Measurements from ENCODE around the gene CABLES2.
"Not testable (repeated sequence)": the region's sequence is repeated elsewhere in the genome, so short reads cannot be mapped to it uniquely, and the experiment has no call there.

The CABLES2 gene

GRCh38 chr20:62436692-62437091 lies 29.6 kb upstream of the CABLES2 start:
- no peak for DNase-seq

- DNase-seq: no peak
Observed at GRCh38 chr20:62433658-62434497, 26.8 kb upstream of the CABLES2 start.

- no peak for DNase-seq
Observed at GRCh38 chr20:62430866-62431447, 23.9 kb upstream of the CABLES2 start.

- DNase-seq: no peak
Observed at GRCh38 chr20:62430311-62430853, 23.3 kb upstream of the CABLES2 start.

DNA sequence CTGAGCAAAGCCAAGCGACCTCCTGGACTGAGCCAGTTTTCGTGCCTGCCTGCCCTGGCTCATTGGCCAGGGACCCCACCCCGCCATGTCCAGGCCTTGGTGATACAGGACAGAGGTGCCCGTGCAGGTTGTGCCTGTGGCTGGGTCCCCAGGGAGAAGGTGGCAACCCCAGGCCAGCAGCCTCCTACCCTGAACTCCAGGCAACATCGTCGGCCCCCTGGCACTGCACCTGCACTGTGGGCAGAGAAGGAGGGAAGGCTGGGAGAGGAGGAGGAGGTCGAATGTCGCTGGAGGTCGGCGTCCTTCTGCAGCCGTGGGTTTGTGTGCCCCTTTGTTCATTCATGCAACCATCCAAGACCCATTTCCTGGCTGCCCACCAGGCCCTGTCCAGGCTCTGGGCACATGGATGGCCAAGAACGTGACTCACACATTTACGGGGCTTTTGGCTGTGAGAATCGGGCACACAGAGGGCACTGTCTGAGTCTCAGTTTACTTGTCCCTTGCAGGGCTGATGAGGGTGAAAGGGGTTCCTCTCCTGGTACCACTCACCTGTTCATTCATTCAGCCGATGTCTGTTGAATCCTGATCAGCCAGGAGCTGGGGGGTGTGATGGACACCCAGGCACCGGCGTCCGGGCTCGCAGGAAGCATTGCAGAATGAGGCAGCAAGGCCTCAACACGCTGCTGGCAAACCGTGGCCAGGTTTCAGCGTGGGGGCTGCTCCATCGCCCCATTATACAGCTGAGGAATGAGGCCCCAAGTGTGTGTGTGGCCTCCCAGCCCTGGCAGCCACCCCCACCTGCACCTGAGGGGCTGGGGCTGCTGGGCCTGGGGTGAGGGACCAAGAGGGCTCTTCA lies 22.6 kb upstream of the CABLES2 start:
- DNase-seq: no peak

DNA sequence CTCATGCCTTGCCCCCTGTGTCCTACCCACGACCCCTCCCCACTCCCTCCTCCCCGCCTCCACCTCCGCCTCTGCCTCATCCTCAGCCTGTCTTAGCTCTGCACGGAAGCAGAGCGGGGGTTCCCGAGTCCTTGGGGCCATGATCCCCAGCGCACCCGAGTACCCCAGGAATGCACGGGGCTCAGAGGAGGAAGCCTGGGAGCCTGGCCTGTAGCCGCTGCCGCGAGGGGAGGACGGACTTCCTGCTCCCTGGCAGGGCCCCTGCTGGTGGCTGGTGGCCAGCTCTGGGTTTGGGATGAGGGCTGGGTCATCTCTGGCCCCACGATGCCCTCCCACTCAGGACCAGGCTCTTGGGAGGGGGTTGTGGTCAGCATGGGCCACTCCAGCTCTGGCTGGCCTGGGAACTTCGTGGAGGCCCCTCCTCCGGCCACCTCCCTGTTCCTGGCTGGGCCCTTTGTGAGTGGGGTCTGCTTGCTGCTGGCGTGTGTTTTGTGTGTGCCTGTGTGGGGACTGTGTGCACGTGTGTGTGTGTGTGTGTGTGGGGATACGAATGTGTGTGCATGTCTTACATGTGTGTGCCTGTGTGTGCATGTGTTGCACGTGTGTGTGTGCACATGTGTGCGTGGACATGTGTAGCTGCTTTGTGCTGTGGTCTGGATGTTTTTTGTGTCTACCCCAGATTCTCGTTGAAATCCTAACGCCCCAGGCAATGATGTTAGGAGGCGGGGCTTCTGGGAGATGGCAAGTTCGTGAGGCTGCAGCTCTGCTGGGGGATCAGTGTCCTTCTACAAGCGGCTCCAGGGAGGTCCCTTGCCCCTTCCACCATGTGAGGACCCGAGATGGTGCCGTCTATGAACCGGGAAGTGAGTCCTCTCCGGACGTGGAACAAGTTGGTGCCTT lies 21.6 kb upstream of the CABLES2 start:
- no peak for DNase-seq

GRCh38 chr20:62428002-62428372 lies 20.9 kb upstream of the CABLES2 start:
- DNase-seq: no peak

DNA sequence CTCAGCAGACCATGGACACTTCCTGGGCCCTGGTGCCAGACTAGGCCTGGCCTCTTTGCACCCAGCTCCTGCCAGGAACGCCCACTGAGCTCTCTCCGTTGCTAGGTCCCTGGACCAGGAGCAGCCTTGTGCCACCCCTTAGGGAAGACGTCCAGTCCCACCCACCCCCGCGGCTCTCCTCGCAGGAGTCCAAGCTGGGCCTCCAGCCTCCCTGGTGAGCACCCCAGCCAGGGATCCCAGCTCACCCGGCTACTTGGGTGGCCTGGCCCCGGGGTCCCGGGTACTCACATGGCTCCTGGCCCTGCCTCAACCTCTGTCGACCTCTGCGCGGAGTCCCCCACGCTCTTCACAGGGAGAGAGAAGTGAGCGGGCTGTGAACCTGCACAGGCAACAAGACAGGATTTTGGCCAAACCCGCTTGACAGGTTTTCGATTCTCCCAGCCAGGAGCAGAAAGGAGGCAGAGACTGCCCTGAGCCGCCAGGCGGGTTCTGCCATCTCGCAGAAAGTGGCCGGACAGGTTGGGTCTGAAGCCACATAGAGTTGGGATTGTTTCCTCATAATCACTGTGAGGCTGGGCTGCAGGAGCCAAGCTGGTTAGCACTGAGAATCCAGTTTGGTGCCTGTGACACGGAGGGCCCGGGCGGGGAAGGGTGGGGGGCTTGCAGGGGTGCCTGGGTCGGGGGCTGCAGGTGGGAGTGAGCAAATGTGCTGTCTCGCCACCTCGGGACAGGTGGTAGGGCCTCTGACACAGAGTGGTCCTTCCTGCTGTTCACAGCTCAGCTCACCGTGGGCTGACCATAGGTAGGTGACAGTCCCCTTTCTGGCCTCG lies 20.3 kb upstream of the CABLES2 start, which contains the start of gene RBBP8NL:
RBBP8NL (minus strand) TSS at position 368 of the 830 bp plus-strand sequence. CDS start 7,892 bp downstream, outside the sequence.
- no peak for DNase-seq

DNA sequence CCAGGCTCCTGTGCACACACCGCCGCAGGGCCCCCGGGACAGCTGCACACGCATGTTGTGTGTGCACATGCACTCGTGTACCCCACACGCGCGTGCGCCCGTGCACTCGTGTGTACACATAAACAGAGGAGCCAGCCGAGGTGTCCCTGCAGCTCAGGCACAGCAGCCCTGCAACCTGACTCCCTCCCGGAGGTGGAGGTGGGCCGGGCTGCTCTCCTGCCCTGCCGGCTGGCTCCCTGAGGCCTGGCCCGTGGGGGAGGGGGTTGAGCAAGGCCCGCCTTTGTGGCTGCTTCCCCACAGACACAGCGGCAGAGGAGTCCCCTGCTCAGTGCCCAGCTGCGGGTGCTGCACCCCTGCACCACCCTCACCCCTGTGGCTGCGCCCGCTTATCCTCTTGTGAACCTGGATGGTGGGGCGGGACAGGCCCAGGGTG lies 19.6 kb upstream of the CABLES2 start:
- DNase-seq: no peak

- DNase-seq: not testable (repeated sequence)
Observed at GRCh38 chr20:62426059-62426348, 18.9 kb upstream of the CABLES2 start.

DNA sequence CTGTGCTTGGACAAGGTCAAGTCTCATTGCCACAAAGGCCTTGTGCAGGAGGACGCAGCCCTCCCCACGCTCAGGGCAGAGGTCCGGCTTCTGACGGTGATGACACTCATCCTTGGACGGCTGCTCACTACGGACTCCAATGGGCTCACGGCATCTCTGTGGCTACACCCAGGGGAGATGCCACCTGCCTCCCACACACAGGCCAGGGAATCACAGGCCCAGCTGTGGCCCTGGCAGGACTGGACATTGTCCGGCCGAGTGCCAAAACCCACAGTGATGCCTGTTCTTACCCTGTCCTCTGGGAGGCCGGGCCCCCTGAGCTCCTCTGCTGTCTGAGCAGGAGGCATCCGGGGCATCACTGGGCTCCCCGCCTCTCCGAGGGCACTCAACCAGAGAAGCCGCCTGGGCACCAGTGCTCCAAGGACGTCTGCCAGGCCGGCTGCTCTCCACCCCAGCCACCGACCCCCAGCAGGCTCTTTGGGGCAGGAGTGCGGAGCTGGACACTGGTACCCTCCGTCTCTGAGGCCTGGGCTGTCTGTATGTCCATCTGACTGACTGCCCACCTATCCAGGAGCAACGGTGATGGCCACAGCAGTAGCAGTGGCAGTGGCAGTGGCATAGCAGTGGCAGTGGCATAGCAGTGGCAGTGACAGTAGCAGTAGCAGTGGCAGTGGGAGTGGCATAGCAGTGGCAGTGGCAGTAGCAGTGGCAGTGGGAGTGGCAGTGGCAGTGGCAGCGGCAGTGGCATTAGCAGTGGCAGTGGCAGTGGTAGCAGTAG lies 18.4 kb upstream of the CABLES2 start:
- no peak for DNase-seq

DNA sequence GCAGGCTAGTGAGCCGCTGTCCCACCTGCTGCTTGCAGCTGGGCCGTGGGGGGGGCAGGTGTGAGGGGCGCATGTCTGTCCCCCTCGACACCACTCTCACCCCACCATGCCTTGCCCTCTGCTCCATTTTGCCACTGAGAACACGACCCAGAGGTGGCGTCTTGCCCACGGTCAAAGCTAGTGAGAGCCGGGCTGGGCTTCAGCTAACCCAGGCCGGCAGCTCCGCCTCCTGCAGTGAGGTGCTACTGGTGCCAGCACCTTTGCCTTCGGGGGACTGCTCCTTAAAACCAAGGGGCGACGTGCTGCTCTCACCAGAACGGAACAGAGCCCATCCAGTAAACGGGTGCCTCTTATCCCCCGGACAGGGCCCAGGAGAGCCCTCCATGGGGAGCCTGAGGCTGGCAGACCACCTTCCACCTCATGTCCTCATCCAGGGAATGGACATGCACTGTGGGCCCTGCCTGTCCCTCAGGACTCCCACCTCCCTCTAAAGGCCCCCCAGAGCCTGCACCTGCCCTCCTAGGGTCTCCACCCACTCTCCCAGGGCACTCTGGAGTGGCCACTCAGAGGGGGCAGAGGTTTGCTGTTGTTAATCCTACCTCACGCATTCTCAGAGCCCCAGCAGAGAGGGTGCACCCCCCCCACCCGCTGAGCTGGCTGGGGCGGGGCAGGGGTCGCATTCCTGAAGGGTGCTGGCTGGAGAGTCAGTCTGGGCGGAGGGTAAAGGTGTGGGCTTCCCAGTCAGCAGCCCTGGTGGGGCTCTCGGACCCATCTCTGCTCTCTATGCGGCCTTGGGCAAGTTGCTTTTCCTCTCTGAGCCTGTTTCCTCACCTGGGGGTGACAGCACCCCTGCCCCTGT lies 17.4 kb upstream of the CABLES2 start:
- no peak for DNase-seq

DNA sequence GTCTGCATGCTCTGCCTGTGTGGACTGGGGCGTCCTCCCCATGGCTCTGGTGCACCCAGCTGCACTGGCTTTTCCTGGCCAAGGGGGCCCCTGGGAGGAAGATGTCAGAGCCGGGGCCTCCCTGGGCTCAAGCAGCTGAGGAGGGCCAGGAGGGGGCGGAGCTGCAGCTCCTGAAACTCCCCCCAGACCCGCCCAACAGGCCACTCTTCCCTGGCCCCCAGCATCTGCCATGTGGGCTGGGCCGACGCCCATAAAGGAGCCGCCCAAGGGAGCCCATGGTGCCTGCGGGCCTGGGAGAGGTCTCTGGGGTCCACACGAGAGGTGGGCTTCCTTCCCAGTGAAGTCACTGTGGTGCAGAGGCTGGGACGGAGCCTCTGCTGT lies 16.2 kb upstream of the CABLES2 start:
- no peak for DNase-seq

DNA sequence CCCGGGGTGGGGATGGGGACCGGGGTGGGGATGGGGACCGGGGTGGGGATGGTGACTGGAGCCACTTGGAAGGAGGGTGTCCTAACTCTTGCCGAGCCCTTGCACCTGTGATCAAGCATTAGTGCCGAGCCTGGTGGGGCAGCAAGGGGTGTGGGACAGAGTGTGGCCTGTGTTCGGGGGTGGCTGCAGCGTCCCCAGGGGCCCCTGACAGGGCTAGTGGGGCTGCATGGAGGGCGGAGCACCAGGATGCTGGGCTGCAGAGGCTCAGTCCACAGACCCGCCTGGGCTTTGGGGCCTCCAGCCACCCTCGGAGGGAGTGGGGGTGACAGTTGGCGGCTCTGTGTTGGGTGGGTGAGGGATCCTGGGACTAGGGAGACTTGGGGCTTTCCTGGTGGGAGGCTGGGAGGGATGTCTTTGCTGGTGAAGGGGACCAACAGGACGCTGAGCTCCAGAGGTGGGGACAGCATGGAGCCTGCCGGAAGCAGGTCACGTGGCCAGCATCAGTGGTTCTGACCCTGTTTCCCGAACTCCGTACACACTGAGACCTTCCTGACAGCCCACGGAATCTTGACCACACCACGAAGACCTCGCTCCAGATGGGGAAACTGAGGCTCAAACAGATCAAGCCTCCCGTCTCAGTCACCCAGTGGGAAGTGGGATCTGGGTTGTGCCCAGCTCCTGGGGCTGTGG lies 15.7 kb upstream of the CABLES2 start:
- DNase-seq: no peak

- DNase-seq: no peak
Observed at GRCh38 chr20:62421716-62421990, 14.6 kb upstream of the CABLES2 start.

DNA sequence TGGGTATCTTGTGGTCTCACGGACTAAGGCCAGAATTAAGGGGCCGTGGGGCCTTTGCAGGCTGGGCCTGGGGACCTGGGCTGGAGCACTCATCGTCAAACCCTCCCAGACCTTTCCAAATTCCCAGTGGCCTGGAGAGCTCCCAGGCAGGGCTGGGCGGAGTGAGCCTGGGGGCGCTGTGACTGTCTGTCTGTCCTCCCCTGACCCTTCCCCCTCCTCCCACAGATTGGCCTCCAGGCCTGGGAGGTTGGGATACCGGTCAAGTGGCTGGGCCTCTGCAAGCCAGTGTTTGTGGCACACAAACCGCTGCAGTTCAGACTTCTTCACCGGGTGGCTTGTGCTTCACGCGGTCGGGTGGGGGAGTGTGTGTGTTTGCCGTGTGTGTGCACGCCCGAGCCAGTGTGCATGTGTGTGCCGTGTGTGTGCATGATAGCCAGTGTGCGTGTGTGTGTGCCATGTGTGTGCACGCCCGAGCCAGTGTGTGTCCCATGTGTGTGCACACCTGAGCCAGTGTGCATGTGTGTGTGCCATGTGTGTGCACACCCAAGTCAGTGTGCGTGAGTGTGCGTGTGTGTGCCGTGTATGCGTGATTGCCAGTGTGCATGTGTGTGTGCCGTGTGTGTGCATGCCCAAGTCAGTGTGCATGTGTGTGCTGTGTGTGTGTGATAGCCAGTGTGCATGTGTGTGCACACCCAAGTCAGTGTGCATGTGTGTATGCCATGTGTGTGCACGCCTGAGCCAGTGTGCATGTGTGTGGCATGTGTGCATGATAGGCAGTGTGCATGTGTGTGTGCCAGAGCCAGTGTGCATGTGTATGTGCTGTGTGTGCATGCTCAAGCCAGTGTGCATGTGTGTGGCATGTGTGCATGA lies 14.0 kb upstream of the CABLES2 start:
- DNase-seq: no peak

- DNase-seq: no peak
Observed at GRCh38 chr20:62419759-62420158, 12.7 kb upstream of the CABLES2 start.

All from fibroblast of skin of abdomen (primary cell).